NCI-H526 (cell line): ENCODE measurements around the gene FAM193A.
"Not testable (repeated sequence)": the region's sequence is repeated elsewhere in the genome, so short reads cannot be mapped to it uniquely, and the experiment has no call there.

ENCODE experiments used
- DNase-seq, 2 experiments: peaks; one replicate each; lab custom pipeline; 2025; lab: John Stamatoyannopoulos, UW

Gene FAM193A

GRCh38 chr4:2695346-2696060, 159.1 kb downstream of the FAM193A start:
- no peak for DNase-seq

- DNase-seq, result peak in 1 of 2 experiments; percentile 31
Measured at GRCh38 chr4:2696423-2696822, 160.0 kb downstream of the FAM193A start.

- DNase-seq, result no peak
Measured at GRCh38 chr4:2697995-2698414, 161.6 kb downstream of the FAM193A start.

GRCh38 chr4:2698504-2698903, 162.1 kb downstream of the FAM193A start:
- no peak for DNase-seq

GRCh38 chr4:2698951-2699505, 162.6 kb downstream of the FAM193A start:
- DNase-seq, result no peak

GRCh38 chr4:2699534-2699933, 163.1 kb downstream of the FAM193A start:
- DNase-seq, result no peak

- no peak for DNase-seq
Measured at GRCh38 chr4:2700031-2700430, 163.6 kb downstream of the FAM193A start.

GRCh38 chr4:2702361-2702760, 165.9 kb downstream of the FAM193A start:
- no peak for DNase-seq

- no peak for DNase-seq
Measured at GRCh38 chr4:2702770-2703169, 166.3 kb downstream of the FAM193A start.

- DNase-seq, result peak in 1 of 2 experiments; percentile 14
Measured at GRCh38 chr4:2712261-2712842, 175.9 kb downstream of the FAM193A start.

GRCh38 chr4:2713337-2713736, 176.9 kb downstream of the FAM193A start:
- DNase-seq, result no peak

GRCh38 chr4:2714061-2714770, 177.8 kb downstream of the FAM193A start:
- DNase-seq, result no peak

- no peak for DNase-seq
Measured at GRCh38 chr4:2714918-2715317, 178.5 kb downstream of the FAM193A start.

- DNase-seq, result no peak
Measured at GRCh38 chr4:2715426-2715825, 179.0 kb downstream of the FAM193A start.

- DNase-seq, result no peak
Measured at GRCh38 chr4:2716236-2716635, 179.8 kb downstream of the FAM193A start.

- no peak for DNase-seq
Measured at GRCh38 chr4:2721586-2721985, 185.1 kb downstream of the FAM193A start.

- DNase-seq, result no peak
Measured at GRCh38 chr4:2722033-2722432, 185.6 kb downstream of the FAM193A start.

- DNase-seq, result no peak
Measured at GRCh38 chr4:2723751-2724150, 187.3 kb downstream of the FAM193A start.

GRCh38 chr4:2725380-2725779, 188.9 kb downstream of the FAM193A start:
- DNase-seq, result no peak

- not testable (repeated sequence) for DNase-seq
Measured at GRCh38 chr4:2726881-2727280, 190.4 kb downstream of the FAM193A start.

- no peak for DNase-seq
Measured at GRCh38 chr4:2728221-2728620, 191.8 kb downstream of the FAM193A start.

GRCh38 chr4:2728806-2729532, 192.5 kb downstream of the FAM193A start:
- DNase-seq, result no peak
